ENCODE data around the gene MOB2. TPM values are rescaled to one million over a fixed set of nuclear protein-coding genes. Genes with fewer than 3 reads are reported as not detected.
A peak's percentile ranks its signal among the peaks of the same experiment; 100 is the strongest.

Gene MOB2
- total RNA-seq, 1 experiment from 2014 or later = 29.8 TPM

- no peaks in the 10 kb centered on the region for H3K9me3 Mint-ChIP-seq (ENCODE audit: low read depth, unreplicated experiment)
- peaks cover 17% of the 10 kb centered on the region for H3K27me3 Mint-ChIP-seq (ENCODE audit: unreplicated experiment)
- DNase-seq = no peak
- peaks cover 8% of the 10 kb centered on the region for H3K36me3 Mint-ChIP-seq (ENCODE audit: insufficient read depth, unreplicated experiment)
- intact Hi-C loops (cut with micrococcal nuclease; ENCODE audit: unreplicated experiment) = no loop called here
- no peak overlapping the region for H3K4me3 Mint-ChIP-seq (ENCODE audit: low read depth, unreplicated experiment)
- H3K4me1 Mint-ChIP-seq (ENCODE audit: low read depth, unreplicated experiment) = no peaks in the 10 kb centered on the region
- CTCF ChIA-PET = no interaction called here
- no peak overlapping the region for H3K27ac Mint-ChIP-seq (ENCODE audit: unreplicated experiment)
- TF ChIP-seq, protein P1, sequence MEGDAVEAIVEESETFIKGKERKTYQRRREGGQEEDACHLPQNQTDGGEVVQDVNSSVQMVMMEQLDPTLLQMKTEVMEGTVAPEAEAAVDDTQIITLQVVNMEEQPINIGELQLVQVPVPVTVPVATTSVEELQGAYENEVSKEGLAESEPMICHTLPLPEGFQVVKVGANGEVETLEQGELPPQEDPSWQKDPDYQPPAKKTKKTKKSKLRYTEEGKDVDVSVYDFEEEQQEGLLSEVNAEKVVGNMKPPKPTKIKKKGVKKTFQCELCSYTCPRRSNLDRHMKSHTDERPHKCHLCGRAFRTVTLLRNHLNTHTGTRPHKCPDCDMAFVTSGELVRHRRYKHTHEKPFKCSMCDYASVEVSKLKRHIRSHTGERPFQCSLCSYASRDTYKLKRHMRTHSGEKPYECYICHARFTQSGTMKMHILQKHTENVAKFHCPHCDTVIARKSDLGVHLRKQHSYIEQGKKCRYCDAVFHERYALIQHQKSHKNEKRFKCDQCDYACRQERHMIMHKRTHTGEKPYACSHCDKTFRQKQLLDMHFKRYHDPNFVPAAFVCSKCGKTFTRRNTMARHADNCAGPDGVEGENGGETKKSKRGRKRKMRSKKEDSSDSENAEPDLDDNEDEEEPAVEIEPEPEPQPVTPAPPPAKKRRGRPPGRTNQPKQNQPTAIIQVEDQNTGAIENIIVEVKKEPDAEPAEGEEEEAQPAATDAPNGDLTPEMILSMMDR (IDR thresholded peaks at IDR 0.05; ENCODE audit: unreplicated experiment) = no peak
- no TSS peak for BruUV-seq (replicated peaks)
Observed at GRCh38 chr11:1455763-1456060, 30.9 kb downstream of the MOB2 start.

GRCh38 chr11:1455032-1455762, 31.4 kb downstream of the MOB2 start:
- Mint-ChIP-seq H3K4me3 (ENCODE audit: low read depth, unreplicated experiment) (no peak overlapping the region), H3K36me3 (ENCODE audit: insufficient read depth, unreplicated experiment) (peaks cover 8% of the 10 kb centered on the region), H3K27ac (ENCODE audit: unreplicated experiment) (no peak overlapping the region), H3K4me1 (ENCODE audit: low read depth, unreplicated experiment) (no peaks in the 10 kb centered on the region), H3K9me3 (ENCODE audit: low read depth, unreplicated experiment) (no peaks in the 10 kb centered on the region), H3K27me3 (ENCODE audit: unreplicated experiment) (peaks cover 22% of the 10 kb centered on the region)
- intact Hi-C loops (cut with micrococcal nuclease; ENCODE audit: unreplicated experiment) = no loop called here
- BruUV-seq (replicated peaks) = no TSS peak
- TF ChIP-seq, protein P1 (IDR thresholded peaks at IDR 0.05; ENCODE audit: unreplicated experiment) = no peak
- no peak for DNase-seq
- CTCF ChIA-PET = no interaction called here

DNA sequence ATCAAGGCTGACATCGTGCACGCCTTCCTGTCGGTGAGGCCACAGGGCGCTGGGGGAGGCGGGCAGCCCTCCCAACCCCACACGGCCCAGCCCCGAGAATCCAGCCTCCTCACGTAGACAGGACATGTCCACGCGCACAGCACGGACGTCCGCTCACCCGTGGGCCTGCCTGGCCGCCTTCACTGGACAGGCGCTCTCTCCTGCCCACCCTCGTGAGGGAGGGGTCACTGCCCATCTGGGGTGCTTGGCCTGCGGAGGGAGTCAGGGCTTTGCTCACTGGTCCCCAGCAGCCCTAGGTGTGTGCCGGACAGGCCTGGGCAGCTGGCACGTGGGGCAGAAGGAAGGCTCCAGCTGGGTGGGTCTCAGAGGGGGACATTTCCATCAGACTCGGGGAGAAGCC, 32.0 kb downstream of the MOB2 start:
- intact Hi-C loops (cut with micrococcal nuclease; ENCODE audit: unreplicated experiment) = no loop called here
- no peak for DNase-seq
- Mint-ChIP-seq H3K4me3 (ENCODE audit: low read depth, unreplicated experiment) (no peak overlapping the region), H3K27me3 (ENCODE audit: unreplicated experiment) (peaks cover 28% of the 10 kb centered on the region), H3K36me3 (ENCODE audit: insufficient read depth, unreplicated experiment) (peaks cover 8% of the 10 kb centered on the region), H3K9me3 (ENCODE audit: low read depth, unreplicated experiment) (no peaks in the 10 kb centered on the region), H3K4me1 (ENCODE audit: low read depth, unreplicated experiment) (no peaks in the 10 kb centered on the region), H3K27ac (ENCODE audit: unreplicated experiment) (no peak overlapping the region)
- TF ChIP-seq, protein P1 (IDR thresholded peaks at IDR 0.05; ENCODE audit: unreplicated experiment) = no peak
- no TSS peak for BruUV-seq (replicated peaks)
- CTCF ChIA-PET = no interaction called here

DNA sequence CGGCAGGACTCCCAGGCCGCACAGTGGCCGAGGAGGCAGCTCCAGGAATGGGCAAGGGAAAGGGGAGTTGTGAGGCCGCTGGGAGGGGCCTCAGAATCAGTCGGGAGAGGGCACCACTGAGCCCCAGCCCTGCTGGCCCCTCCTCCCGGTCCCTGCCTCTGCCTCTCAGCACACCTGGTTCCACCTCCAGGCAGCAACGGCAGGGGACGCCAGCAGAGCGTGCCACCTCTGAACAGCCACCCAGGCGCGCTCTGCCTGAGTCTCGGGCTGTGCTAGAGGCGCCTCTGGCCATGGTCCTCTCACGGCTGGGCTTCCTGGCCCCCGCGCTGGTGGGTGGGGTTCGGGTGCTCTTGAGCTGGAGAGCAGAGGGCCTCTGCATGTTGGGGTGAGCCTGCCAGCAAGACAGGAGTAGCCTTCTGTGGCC, 33.0 kb downstream of the MOB2 start:
- CTCF ChIA-PET = interaction anchor here (0.5 to 0.8 kb wide), 2 partner anchors 12 to 707 kb away, joined by 3 to 5 read pairs; no protein-coding TSS in a partner anchor
- no peaks in the 10 kb centered on the region for H3K4me1 Mint-ChIP-seq (ENCODE audit: low read depth, unreplicated experiment)
- TF ChIP-seq, protein P1 (IDR thresholded peaks at IDR 0.05; ENCODE audit: unreplicated experiment) = no peak
- peaks cover 16% of the 10 kb centered on the region for H3K36me3 Mint-ChIP-seq (ENCODE audit: insufficient read depth, unreplicated experiment)
- H3K4me3 Mint-ChIP-seq (ENCODE audit: low read depth, unreplicated experiment) = no peak overlapping the region
- H3K9me3 Mint-ChIP-seq (ENCODE audit: low read depth, unreplicated experiment) = no peaks in the 10 kb centered on the region
- H3K27me3 Mint-ChIP-seq (ENCODE audit: unreplicated experiment) = peaks cover 37% of the 10 kb centered on the region
- intact Hi-C loops (cut with micrococcal nuclease; ENCODE audit: unreplicated experiment) = loop anchor here (2.0 kb wide), 1 partner anchor 61 kb away; no protein-coding TSS in a partner anchor
- H3K27ac Mint-ChIP-seq (ENCODE audit: unreplicated experiment) = no peak overlapping the region
- BruUV-seq (replicated peaks) = no TSS peak
- peak; percentile 44 for DNase-seq
